ENCODE results near the gene DDX4.

Gene DDX4

GRCh38 chr5:55829956-55830355 is 92.1 kb downstream of the DDX4 start:
- DNase-seq = no peak

- no peak for DNase-seq
Measured at GRCh38 chr5:55832446-55832845, 94.6 kb downstream of the DDX4 start.

GRCh38 chr5:55836191-55836590 is 98.3 kb downstream of the DDX4 start:
- no peak for DNase-seq

GRCh38 chr5:55841976-55842375 is 104.1 kb downstream of the DDX4 start:
- no peak for DNase-seq

GRCh38 chr5:55847837-55848236 is 110.0 kb downstream of the DDX4 start:
- DNase-seq = no peak

GRCh38 chr5:55848783-55849182 is 110.9 kb downstream of the DDX4 start:
- DNase-seq = no peak

- DNase-seq = no peak
Measured at GRCh38 chr5:55850839-55851674, 113.2 kb downstream of the DDX4 start, which contains the start of gene IL31RA. IL31RA (plus strand) TSS chr5:55851357; CDS start chr5:55851571, 214 bp downstream.

GRCh38 chr5:55851675-55851979 is 113.8 kb downstream of the DDX4 start:
- DNase-seq = no peak

- DNase-seq = no peak
Measured at GRCh38 chr5:55852503-55852902, 114.6 kb downstream of the DDX4 start.

GRCh38 chr5:55853041-55853670 is 115.3 kb downstream of the DDX4 start:
- no peak for DNase-seq

GRCh38 chr5:55853818-55854217 is 116.0 kb downstream of the DDX4 start:
- no peak for DNase-seq

GRCh38 chr5:55855509-55855908 is 117.6 kb downstream of the DDX4 start:
- DNase-seq = no peak

GRCh38 chr5:55856516-55857246 is 118.8 kb downstream of the DDX4 start:
- no peak for DNase-seq

GRCh38 chr5:55857247-55857640 is 119.4 kb downstream of the DDX4 start:
- DNase-seq = no peak

- no peak for DNase-seq
Measured at GRCh38 chr5:55858104-55858503, 120.2 kb downstream of the DDX4 start.

- no peak for DNase-seq
Measured at GRCh38 chr5:55860288-55860687, 122.4 kb downstream of the DDX4 start.

- no peak for DNase-seq
Measured at GRCh38 chr5:55860709-55861108, 122.8 kb downstream of the DDX4 start.

- no peak for DNase-seq
Measured at GRCh38 chr5:55864606-55865541, 127.0 kb downstream of the DDX4 start.

GRCh38 chr5:55865831-55866230 is 128.0 kb downstream of the DDX4 start:
- DNase-seq = no peak

GRCh38 chr5:55866485-55866884 is 128.6 kb downstream of the DDX4 start:
- DNase-seq = no peak
